ENCODE data around the gene ALX4. TPM values are rescaled to one million over a fixed set of nuclear protein-coding genes. Genes with fewer than 3 reads are reported as not detected.

The ALX4 gene
- total and polyA plus RNA-seq, 2 of the 8 experiments (the other 6 are each of a cell fraction or from before 2014, with no cell fraction given): not detected

GRCh38 chr11:44281151-44281550, 28.8 kb downstream of the ALX4 start:
- Histone ChIP-seq H3K4ac (replicated peaks; ENCODE audit: insufficient read length, low read depth, low read length) (no peak overlapping the region), H2BK12ac (ENCODE audit: low read depth, low read length) (no peak overlapping the region), H3K23me2 (ENCODE audit: low read depth, low read length) (no peaks in the 10 kb centered on the region), H3K79me2 (ENCODE audit: control insufficient read depth in 1 of 2, insufficient read depth in 2 of 2, low read length in 2 of 2) (no peaks in the 10 kb centered on the region), H3K27ac (ENCODE audit: low read depth, low read length) (no peak overlapping the region), H3K4me3 (ENCODE audit: extremely low read depth in 1 of 4, insufficient read depth in 2 of 4, low read depth in 3 of 4, low read length in 4 of 4) (no peak overlapping the region), H4K8ac (ENCODE audit: extremely low read depth, insufficient read depth, low read length) (no peak overlapping the region), H4K5ac (ENCODE audit: insufficient read length, low read depth, low read length) (no peak overlapping the region), H2AFZ (ENCODE audit: low read length) (no peak overlapping the region), H2AK5ac (ENCODE audit: low read depth, low read length) (no peak overlapping the region), H2BK5ac (ENCODE audit: low read depth, low read length) (no peak overlapping the region), H3K4me2 (ENCODE audit: insufficient read depth in 1 of 2, low read depth in 2 of 2, low read length in 2 of 2) (no peak overlapping the region), H3K56ac (replicated peaks; ENCODE audit: insufficient read length, low read depth, low read length) (no peak overlapping the region), H4K20me1 (replicated peaks in 1 of 2; ENCODE audit: control insufficient read depth in 1 of 2, insufficient read depth in 2 of 2, low read length in 2 of 2) (no peaks in the 10 kb centered on the region), H2BK120ac (replicated peaks; ENCODE audit: low read depth, low read length) (no peak overlapping the region), H3K79me1 (ENCODE audit: low read depth, low read length) (no peaks in the 10 kb centered on the region), H3K4me1 (replicated peaks in 1 of 4; ENCODE audit: control insufficient read depth in 3 of 4, insufficient read depth in 4 of 4, low read length in 3 of 4) (no peaks in the 10 kb centered on the region), H3K18ac (ENCODE audit: extremely low read depth, low read length) (no peak overlapping the region), H3K14ac (ENCODE audit: insufficient read length) (no peak overlapping the region), H3K9ac (replicated peaks in 1 of 4; ENCODE audit: extremely low read depth in 1 of 4, low read depth in 3 of 4, low read length in 3 of 4) (no peak overlapping the region), H2BK20ac (ENCODE audit: low read length) (no peak overlapping the region), H3K36me3 (ENCODE audit: control insufficient read depth in 2 of 4, insufficient read depth in 4 of 4, low read length in 3 of 4) (no peaks in the 10 kb centered on the region), H4K91ac (replicated peaks; ENCODE audit: insufficient read length, low read length) (no peak overlapping the region), H3K27me3 (replicated peaks in 1 of 4; ENCODE audit: control insufficient read depth in 3 of 4, extremely low read depth in 1 of 4, insufficient read depth in 3 of 4, low read length in 3 of 4) (no peaks in the 10 kb centered on the region), H2BK15ac (ENCODE audit: low read length) (no peak overlapping the region), H3K9me3 (ENCODE audit: insufficient read depth in 2 of 2, low read depth in 1 of 2, low read length in 1 of 2) (no peaks in the 10 kb centered on the region; a peak in 1 of 4 replicates), H3K23ac (ENCODE audit: insufficient read length) (no peak overlapping the region)
- TF ChIP-seq TAF7 (optimal IDR thresholded peaks at IDR 0.05; ENCODE audit: borderline replicate concordance, low read depth, low read length) (no peak), BRCA1 (IDR thresholded peaks at IDR 0.05; ENCODE audit: low read depth, low read length) (no peak), SP1 (IDR thresholded peaks at IDR 0.05; ENCODE audit: low read depth, low read length) (no peak), TBP (IDR thresholded peaks at IDR 0.05; ENCODE audit: low read depth, low read length) (no peak), HDAC2 (IDR thresholded peaks at IDR 0.05; ENCODE audit: borderline replicate concordance in 1 of 2, low read depth in 2 of 2, low read length in 2 of 2) (no peak), SRF (IDR thresholded peaks at IDR 0.05; ENCODE audit: low read depth, low read length) (no peak), SUZ12 (IDR thresholded peaks at IDR 0.05; ENCODE audit: low read length) (no peak), BCL11A (IDR thresholded peaks at IDR 0.05; ENCODE audit: low read depth in 2 of 2, low read length in 2 of 2) (no peak), USF2 (IDR thresholded peaks at IDR 0.05; ENCODE audit: low read length) (no peak), FOSL1 (IDR thresholded peaks at IDR 0.05; ENCODE audit: insufficient read depth, low read depth, low read length) (no peak), HDAC6 (IDR thresholded peaks at IDR 0.05; ENCODE audit: low read depth, low read length) (no peak)
- WGBS, 2 experiments (ENCODE audit: extremely low coverage in 1 of 2, insufficient coverage in 1 of 2, insufficient read length in 1 of 2, insufficient replicate concordance in 2 of 2, low coverage in 1 of 2, low lambda C conversion rate in 2 of 2, missing lambda C conversion rate in 1 of 2): 89% methylated on average over 9 of the region's 9 CpGs; no CpG with 5 or more reads in 1 of the 2 experiments
- ChIA-PET CTCF (ENCODE audit: partially characterized antibody) (interaction anchor here (0.6 kb wide), 1 partner anchor 10 kb away, joined by 3 read pairs; no protein-coding TSS in a partner anchor), POLR2A (ENCODE audit: partially characterized antibody) (no interaction called here)
- FAIRE-seq (no peak), DNase-seq (ENCODE audit: low read depth in 1 of 2, low spot score in 2 of 2) (no peak)
